Measurements from ENCODE around the gene SMURF1.
"Not testable (repeated sequence)": the region's sequence is repeated elsewhere in the genome, so short reads cannot be mapped to it uniquely, and the experiment has no call there.

The SMURF1 gene

DNA sequence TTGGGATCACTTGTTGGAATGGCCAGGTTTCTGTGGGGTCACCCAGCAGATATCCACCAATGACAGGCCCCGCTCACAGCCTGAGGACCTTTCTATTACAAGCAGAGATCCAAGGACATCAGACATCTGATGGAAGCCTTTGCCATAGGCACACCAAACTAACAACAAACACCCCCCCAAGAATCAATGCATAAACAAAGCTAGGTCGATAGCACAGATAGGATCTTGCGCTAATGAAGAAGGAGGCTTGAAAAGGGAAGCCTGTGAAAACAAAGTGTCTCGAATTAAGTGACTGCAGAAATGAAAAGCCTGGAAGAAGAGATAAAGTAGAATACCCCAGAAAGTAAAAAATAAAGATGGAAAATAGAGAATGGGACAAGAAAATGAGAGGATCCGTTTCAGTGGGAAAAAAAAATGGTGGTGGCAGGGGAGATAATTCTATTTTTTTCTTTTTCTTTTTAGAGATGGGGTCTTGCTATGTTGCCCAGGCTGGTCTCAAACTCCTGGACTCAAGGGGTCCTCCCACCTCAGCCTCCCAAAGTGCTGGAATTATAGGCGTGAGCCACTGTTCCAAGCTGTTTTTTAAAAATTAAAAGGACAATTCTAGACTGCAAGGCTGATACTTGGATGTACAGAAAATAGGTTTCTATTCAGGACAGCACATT, 26.3 kb upstream of the SMURF1 start:
- H2AFZ ChIP-seq (ENCODE audit: low read length) = no peak overlapping the region
- H2AK5ac ChIP-seq (ENCODE audit: low read depth, low read length) = no peak overlapping the region
- H3K4me1 ChIP-seq (ENCODE audit: control insufficient read depth in 2 of 2, insufficient read depth in 1 of 2, low read depth in 1 of 2, low read length in 2 of 2) = no peaks in the 10 kb centered on the region
- no peak overlapping the region for H4K91ac ChIP-seq (ENCODE audit: low read depth, low read length, poor library complexity)
- no peak overlapping the region for H3K4ac ChIP-seq (ENCODE audit: low read length)
- no peak for DNase-seq (ENCODE audit: low spot score)
- H3K79me1 ChIP-seq (ENCODE audit: low read depth, low read length) = peaks cover 3% of the 10 kb centered on the region
- no peak overlapping the region for H3K18ac ChIP-seq (ENCODE audit: low read length)
- no peaks in the 10 kb centered on the region for H3K9me3 ChIP-seq (replicated peaks in 1 of 2; ENCODE audit: control insufficient read depth in 2 of 2, insufficient read depth in 1 of 2, low read depth in 1 of 2, low read length in 2 of 2)
- H4K8ac ChIP-seq (ENCODE audit: low read depth, low read length) = no peak overlapping the region
- H3K27ac ChIP-seq (replicated peaks; ENCODE audit: low read length) = no peak overlapping the region
- H3K9ac ChIP-seq (ENCODE audit: low read depth, low read length, poor library complexity) = no peak overlapping the region
- H3K4me3 ChIP-seq (ENCODE audit: low read length in 2 of 2) = no peak overlapping the region
- H2BK15ac ChIP-seq (ENCODE audit: low read length) = no peak overlapping the region
- H3K14ac ChIP-seq (ENCODE audit: low read length) = no peak overlapping the region
- no CpG with 5 or more reads among the region's 6 CpGs for WGBS, 2 donors (ENCODE audit: extremely low coverage in 2 of 2, insufficient read length in 2 of 2, insufficient replicate concordance in 1 of 2)
- no peaks in the 10 kb centered on the region for H3K27me3 ChIP-seq (ENCODE audit: control insufficient read depth in 3 of 3, insufficient read depth in 3 of 3, low read depth in 1 of 3, low read length in 3 of 3)
- H3K23ac ChIP-seq (ENCODE audit: low read depth, low read length, poor library complexity) = no peak overlapping the region
- no peaks in the 10 kb centered on the region for H3K36me3 ChIP-seq (replicated peaks in 1 of 2; ENCODE audit: control insufficient read depth in 2 of 2, insufficient read depth in 2 of 2, low read length in 2 of 2)
- H2BK120ac ChIP-seq (ENCODE audit: low read depth, low read length) = no peak overlapping the region
- H2BK12ac ChIP-seq (ENCODE audit: low read length) = no peak overlapping the region
- no peak overlapping the region for H2BK5ac ChIP-seq (ENCODE audit: low read length)
- no peak overlapping the region for H3K4me2 ChIP-seq (ENCODE audit: insufficient read depth, low read length, poor library complexity, severe bottlenecking)

DNA sequence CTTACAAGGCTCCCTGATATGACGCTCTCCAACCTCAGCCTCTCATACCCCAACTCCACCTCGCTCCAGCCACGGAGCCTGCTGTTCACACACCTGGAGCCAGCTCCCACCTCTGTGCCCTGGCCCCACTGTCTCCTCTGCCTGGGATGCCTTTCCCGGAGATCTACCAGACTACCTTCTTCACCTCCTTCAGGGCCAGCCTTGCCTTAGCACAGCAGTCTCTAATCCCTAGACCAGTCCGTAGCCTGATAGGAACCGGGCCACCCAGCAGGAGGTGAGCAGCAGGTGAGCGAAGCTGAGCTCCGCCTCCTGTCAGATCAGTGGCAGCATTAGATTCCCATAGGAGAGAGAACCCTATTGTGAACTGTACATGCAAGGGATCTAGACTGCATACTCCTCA, 23.2 kb upstream of the SMURF1 start:
- no CpG with 5 or more reads among the region's 8 CpGs for WGBS, 2 donors (ENCODE audit: extremely low coverage in 2 of 2, insufficient read length in 2 of 2, insufficient replicate concordance in 1 of 2)
- Histone ChIP-seq H3K18ac (ENCODE audit: low read length) (peak overlapping the region; percentile 38), H3K36me3 (replicated peaks in 1 of 2; ENCODE audit: control insufficient read depth in 2 of 2, insufficient read depth in 2 of 2, low read length in 2 of 2) (no peaks in the 10 kb centered on the region), H3K4me3 (ENCODE audit: low read length in 2 of 2) (no peak overlapping the region), H4K91ac (ENCODE audit: low read depth, low read length, poor library complexity) (no peak overlapping the region), H3K27me3 (ENCODE audit: control insufficient read depth in 3 of 3, insufficient read depth in 3 of 3, low read depth in 1 of 3, low read length in 3 of 3) (no peaks in the 10 kb centered on the region), H3K9ac (ENCODE audit: low read depth, low read length, poor library complexity) (no peak overlapping the region), H2BK5ac (ENCODE audit: low read length) (no peak overlapping the region), H2AFZ (ENCODE audit: low read length) (no peak overlapping the region), H3K4ac (ENCODE audit: low read length) (no peak overlapping the region), H3K4me2 (ENCODE audit: insufficient read depth, low read length, poor library complexity, severe bottlenecking) (no peak overlapping the region), H3K79me1 (ENCODE audit: low read depth, low read length) (peaks cover 3% of the 10 kb centered on the region), H3K9me3 (replicated peaks in 1 of 2; ENCODE audit: control insufficient read depth in 2 of 2, insufficient read depth in 1 of 2, low read depth in 1 of 2, low read length in 2 of 2) (no peaks in the 10 kb centered on the region), H2BK15ac (ENCODE audit: low read length) (no peak overlapping the region), H3K4me1 (ENCODE audit: control insufficient read depth in 2 of 2, insufficient read depth in 1 of 2, low read depth in 1 of 2, low read length in 2 of 2) (no peaks in the 10 kb centered on the region), H3K14ac (ENCODE audit: low read length) (no peak overlapping the region), H4K8ac (ENCODE audit: low read depth, low read length) (no peak overlapping the region), H3K23ac (ENCODE audit: low read depth, low read length, poor library complexity) (no peak overlapping the region), H2BK120ac (ENCODE audit: low read depth, low read length) (no peak overlapping the region), H3K27ac (replicated peaks; ENCODE audit: low read length) (no peak overlapping the region), H2BK12ac (ENCODE audit: low read length) (no peak overlapping the region), H2AK5ac (ENCODE audit: low read depth, low read length) (no peak overlapping the region)
- no peak for DNase-seq (ENCODE audit: low spot score)

GRCh38 chr7:99165816-99166215, 21.9 kb upstream of the SMURF1 start:
- no peaks in the 10 kb centered on the region for H3K9me3 ChIP-seq (replicated peaks in 1 of 2; ENCODE audit: control insufficient read depth in 2 of 2, insufficient read depth in 1 of 2, low read depth in 1 of 2, low read length in 2 of 2)
- H2AFZ ChIP-seq (ENCODE audit: low read length) = no peak overlapping the region
- no peak overlapping the region for H3K4ac ChIP-seq (ENCODE audit: low read length)
- no peak overlapping the region for H3K14ac ChIP-seq (ENCODE audit: low read length)
- no peak overlapping the region for H3K23ac ChIP-seq (ENCODE audit: low read depth, low read length, poor library complexity)
- peaks cover 3% of the 10 kb centered on the region for H3K79me1 ChIP-seq (ENCODE audit: low read depth, low read length)
- no peaks in the 10 kb centered on the region for H3K4me1 ChIP-seq (ENCODE audit: control insufficient read depth in 2 of 2, insufficient read depth in 1 of 2, low read depth in 1 of 2, low read length in 2 of 2)
- H3K4me2 ChIP-seq (ENCODE audit: insufficient read depth, low read length, poor library complexity, severe bottlenecking) = no peak overlapping the region
- no peak overlapping the region for H3K18ac ChIP-seq (ENCODE audit: low read length)
- H3K9ac ChIP-seq (ENCODE audit: low read depth, low read length, poor library complexity) = no peak overlapping the region
- H3K4me3 ChIP-seq (ENCODE audit: low read length in 2 of 2) = no peak overlapping the region
- no peak for DNase-seq (ENCODE audit: low spot score)
- no peak overlapping the region for H2BK15ac ChIP-seq (ENCODE audit: low read length)
- H2BK5ac ChIP-seq (ENCODE audit: low read length) = no peak overlapping the region
- H2AK5ac ChIP-seq (ENCODE audit: low read depth, low read length) = no peak overlapping the region
- no peaks in the 10 kb centered on the region for H3K36me3 ChIP-seq (replicated peaks in 1 of 2; ENCODE audit: control insufficient read depth in 2 of 2, insufficient read depth in 2 of 2, low read length in 2 of 2)
- no peak overlapping the region for H3K27ac ChIP-seq (replicated peaks; ENCODE audit: low read length)
- no CpG with 5 or more reads among the region's 3 CpGs for WGBS, 2 donors (ENCODE audit: extremely low coverage in 2 of 2, insufficient read length in 2 of 2, insufficient replicate concordance in 1 of 2)
- no peak overlapping the region for H4K8ac ChIP-seq (ENCODE audit: low read depth, low read length)
- no peak overlapping the region for H2BK120ac ChIP-seq (ENCODE audit: low read depth, low read length)
- H2BK12ac ChIP-seq (ENCODE audit: low read length) = no peak overlapping the region
- H4K91ac ChIP-seq (ENCODE audit: low read depth, low read length, poor library complexity) = no peak overlapping the region
- no peaks in the 10 kb centered on the region for H3K27me3 ChIP-seq (ENCODE audit: control insufficient read depth in 3 of 3, insufficient read depth in 3 of 3, low read depth in 1 of 3, low read length in 3 of 3)

DNA sequence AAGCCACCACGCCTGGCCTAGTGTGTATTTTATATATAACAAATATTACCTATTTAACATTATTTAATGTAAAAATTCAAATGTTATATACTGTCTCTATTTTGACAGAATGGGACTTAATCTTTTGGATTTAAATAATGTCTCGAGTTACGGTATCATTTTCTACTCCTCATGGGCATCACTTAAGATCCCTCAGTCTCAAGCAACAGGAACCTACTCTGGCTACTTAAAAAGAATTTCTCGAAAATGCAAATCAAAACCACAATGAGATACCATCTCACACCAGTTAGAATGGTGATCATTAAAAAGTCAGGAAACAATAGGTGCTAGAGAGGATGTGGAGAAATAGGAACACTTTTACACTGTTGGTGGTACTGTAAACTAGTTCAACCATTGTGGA, 19.8 kb upstream of the SMURF1 start:
- DNase-seq (ENCODE audit: low spot score); H3K27me3 ChIP-seq (ENCODE audit: control insufficient read depth in 3 of 3, insufficient read depth in 3 of 3, low read depth in 1 of 3, low read length in 3 of 3); H3K18ac ChIP-seq (ENCODE audit: low read length); H2BK5ac ChIP-seq (ENCODE audit: low read length); H3K9ac ChIP-seq (ENCODE audit: low read depth, low read length, poor library complexity); H3K36me3 ChIP-seq (replicated peaks in 1 of 2; ENCODE audit: control insufficient read depth in 2 of 2, insufficient read depth in 2 of 2, low read length in 2 of 2); H4K8ac ChIP-seq (ENCODE audit: low read depth, low read length); H3K27ac ChIP-seq (replicated peaks; ENCODE audit: low read length); H3K14ac ChIP-seq (ENCODE audit: low read length); H2AK5ac ChIP-seq (ENCODE audit: low read depth, low read length); H4K91ac ChIP-seq (ENCODE audit: low read depth, low read length, poor library complexity); H2BK15ac ChIP-seq (ENCODE audit: low read length); H3K4me1 ChIP-seq (ENCODE audit: control insufficient read depth in 2 of 2, insufficient read depth in 1 of 2, low read depth in 1 of 2, low read length in 2 of 2); H2AFZ ChIP-seq (ENCODE audit: low read length); H3K79me1 ChIP-seq (ENCODE audit: low read depth, low read length); H3K23ac ChIP-seq (ENCODE audit: low read depth, low read length, poor library complexity); H3K4me3 ChIP-seq (ENCODE audit: low read length in 2 of 2); H3K4me2 ChIP-seq (ENCODE audit: insufficient read depth, low read length, poor library complexity, severe bottlenecking); H3K9me3 ChIP-seq (replicated peaks in 1 of 2; ENCODE audit: control insufficient read depth in 2 of 2, insufficient read depth in 1 of 2, low read depth in 1 of 2, low read length in 2 of 2); H2BK120ac ChIP-seq (ENCODE audit: low read depth, low read length); H3K4ac ChIP-seq (ENCODE audit: low read length); H2BK12ac ChIP-seq (ENCODE audit: low read length): not testable (repeated sequence)
- no CpG with 5 or more reads among the region's 4 CpGs for WGBS, 2 donors (ENCODE audit: extremely low coverage in 2 of 2, insufficient read length in 2 of 2, insufficient replicate concordance in 1 of 2)
